ENCODE data around the gene GPHN.

Gene GPHN

GRCh38 chr14:66972469-66972868 is 464.5 kb downstream of the GPHN start:
- no peak for DNase-seq

- no peak for DNase-seq
These were observed 466.6 kb downstream of the GPHN start for GRCh38 chr14:66974397-66975025.

DNA sequence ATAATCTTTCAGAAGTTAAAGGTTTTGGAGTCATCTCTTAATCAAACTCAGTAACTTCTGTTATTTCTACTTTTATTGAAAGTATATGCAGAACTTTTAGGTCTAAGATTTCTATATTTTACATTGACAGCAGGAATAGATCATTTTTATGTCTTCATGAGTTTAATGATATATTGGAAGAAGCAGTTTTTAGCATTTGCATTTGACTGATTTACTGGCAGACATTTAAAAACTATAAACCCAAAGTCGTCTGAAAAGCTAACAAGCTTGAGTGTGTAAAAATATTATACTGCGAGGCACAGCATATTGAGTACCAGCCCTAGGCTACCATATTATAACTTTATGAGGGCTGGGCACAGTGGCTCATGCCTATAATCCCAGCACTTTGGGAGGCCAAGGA is 467.3 kb downstream of the GPHN start:
- no peak for DNase-seq

DNA sequence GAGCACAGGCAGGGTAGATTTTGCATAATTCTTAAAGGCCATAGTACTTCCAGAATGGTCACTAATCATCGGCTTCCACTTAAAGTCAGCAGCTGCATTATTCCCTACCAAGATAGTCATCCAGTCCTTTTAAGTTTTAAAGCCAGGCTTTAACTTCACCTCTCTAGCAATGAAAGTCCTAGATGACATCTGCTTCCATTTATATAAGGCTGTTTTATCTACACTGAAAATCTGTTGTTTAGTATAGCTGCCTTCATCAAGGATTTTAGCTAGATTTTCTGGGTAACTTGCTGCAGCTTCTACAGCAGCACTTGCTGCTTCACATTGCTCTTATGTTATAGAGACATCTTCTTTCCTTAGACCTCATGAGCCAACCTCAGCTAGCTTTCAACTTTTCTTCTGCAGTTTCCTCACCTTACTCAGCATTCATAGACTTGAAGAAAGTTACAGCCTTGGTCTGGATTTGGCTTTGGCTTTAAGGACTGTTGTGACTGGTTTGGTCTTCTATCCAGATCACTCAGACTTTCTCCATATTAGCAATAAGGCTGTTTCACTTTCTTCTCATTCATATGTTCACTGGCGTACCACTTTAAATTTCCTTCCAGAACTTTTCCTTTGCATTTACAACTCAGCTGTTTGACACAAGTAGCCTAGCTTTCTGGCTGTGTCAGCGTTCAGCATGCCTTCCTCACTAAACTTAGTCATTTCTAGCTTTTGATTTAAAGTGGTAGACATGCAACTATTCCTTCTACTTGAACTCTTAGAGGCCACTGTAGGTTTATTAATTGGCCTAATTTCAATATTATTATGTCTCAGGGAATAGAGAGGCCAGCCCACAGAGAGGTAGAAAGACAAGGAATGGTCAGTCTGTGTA is 471.4 kb downstream of the GPHN start:
- DNase-seq = peak in 1 of 5 experiments; percentile 65

GRCh38 chr14:66982247-66982646 is 474.3 kb downstream of the GPHN start:
- no peak for DNase-seq

GRCh38 chr14:66992776-66993175 is 484.8 kb downstream of the GPHN start:
- DNase-seq = no peak

- no peak for DNase-seq
These were observed 485.6 kb downstream of the GPHN start for GRCh38 chr14:66993512-66993911.

DNA sequence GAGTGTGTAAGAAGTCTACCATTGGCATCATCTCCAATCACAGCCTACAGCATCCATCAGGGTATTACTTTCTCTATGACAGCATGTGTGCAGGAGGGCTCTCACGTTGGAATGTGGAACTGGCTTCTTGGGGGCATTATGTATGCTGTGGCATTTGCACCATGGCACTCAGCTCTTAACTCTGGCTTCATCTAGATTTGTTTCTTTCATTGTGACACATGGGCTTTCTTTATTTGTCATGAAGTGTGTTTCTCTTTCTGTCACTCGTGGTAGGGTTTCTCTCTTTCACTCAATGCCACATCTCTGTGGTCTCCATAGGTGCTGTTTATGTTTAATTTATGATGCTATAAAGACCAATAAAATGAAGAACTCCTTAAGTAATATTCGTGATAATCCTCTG is 490.1 kb downstream of the GPHN start:
- DNase-seq = peak in 1 of 5 experiments; percentile 88

DNA sequence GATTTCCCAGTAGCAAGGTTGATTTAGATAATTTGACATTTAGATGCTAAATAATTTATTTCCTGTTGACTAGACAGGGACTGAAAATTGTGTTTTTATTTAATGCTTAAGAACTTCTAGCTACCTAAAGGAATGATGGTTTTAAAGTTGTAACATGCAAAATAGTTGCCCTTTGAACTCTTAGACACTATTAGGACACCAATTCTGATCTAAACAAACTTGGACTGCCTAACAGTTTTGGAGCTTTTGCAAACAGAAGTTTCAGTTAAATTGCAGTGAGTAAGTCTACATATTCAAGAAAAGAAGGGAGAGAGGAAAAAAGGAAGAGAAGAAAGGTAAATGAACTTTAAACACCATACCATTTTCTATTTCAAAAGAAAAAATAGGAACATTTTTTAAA is 492.0 kb downstream of the GPHN start:
- DNase-seq = no peak

GRCh38 chr14:67002994-67003753 is 495.2 kb downstream of the GPHN start:
- DNase-seq = no peak

- no peak for DNase-seq
These were observed 496.6 kb downstream of the GPHN start for GRCh38 chr14:67004521-67004920.

DNA sequence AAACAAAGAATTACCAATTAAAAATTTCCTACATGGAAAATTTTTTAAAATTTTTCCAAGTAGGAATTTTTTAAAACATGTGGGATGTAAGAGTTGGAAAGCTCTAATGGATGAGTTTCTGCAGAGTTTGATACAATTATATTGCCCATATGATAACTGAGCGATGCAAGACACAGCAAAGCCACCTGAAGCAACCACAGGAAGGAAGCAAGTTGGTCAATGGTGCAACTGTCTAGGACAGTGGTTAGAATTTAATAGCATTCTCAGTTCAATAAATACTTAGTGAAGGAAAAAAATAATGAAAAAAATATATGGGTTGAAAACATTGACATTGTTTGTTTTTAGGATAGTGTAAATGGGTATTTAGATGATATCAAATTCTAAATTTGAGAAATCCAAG is 502.7 kb downstream of the GPHN start:
- peak in 1 of 5 experiments; percentile 9 for DNase-seq

DNA sequence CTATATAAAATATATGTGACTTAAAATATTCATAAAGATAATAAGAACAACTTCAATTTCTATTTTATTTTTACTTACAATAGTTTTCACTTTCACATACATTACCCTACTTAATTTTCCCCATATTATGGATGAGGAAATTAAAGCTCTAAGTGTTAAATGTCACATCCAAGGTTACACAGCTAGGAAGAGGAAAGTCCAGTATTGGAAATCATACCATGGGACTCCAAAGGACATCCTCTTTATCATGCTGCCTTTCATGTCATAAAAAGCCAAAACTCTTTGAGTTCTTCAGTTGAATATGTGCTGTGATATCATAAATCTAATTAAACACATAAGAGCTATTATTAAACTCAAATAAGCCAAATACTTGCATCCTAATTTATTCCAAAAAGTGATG is 508.9 kb downstream of the GPHN start:
- no peak for DNase-seq

DNA sequence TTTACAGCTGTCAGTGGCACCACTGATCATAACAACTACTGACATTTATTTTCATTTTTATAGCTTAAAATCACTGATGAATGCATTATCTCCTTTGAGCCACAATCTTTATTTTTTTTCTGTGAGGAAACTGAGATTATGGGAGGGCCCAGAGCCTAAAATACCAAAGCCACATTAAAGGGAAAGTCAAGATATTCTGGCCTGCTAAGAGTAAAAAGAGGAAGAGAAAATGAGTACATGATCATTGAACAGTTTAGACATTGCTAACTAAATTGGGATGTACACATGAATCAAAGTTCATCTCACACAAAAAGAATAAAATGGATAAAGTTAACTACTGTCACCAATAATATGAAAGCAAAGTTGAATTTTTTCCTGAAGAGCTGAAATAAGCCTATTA is 510.8 kb downstream of the GPHN start:
- DNase-seq = no peak

- DNase-seq = no peak
These were observed 511.8 kb downstream of the GPHN start for GRCh38 chr14:67019796-67020195.

DNA sequence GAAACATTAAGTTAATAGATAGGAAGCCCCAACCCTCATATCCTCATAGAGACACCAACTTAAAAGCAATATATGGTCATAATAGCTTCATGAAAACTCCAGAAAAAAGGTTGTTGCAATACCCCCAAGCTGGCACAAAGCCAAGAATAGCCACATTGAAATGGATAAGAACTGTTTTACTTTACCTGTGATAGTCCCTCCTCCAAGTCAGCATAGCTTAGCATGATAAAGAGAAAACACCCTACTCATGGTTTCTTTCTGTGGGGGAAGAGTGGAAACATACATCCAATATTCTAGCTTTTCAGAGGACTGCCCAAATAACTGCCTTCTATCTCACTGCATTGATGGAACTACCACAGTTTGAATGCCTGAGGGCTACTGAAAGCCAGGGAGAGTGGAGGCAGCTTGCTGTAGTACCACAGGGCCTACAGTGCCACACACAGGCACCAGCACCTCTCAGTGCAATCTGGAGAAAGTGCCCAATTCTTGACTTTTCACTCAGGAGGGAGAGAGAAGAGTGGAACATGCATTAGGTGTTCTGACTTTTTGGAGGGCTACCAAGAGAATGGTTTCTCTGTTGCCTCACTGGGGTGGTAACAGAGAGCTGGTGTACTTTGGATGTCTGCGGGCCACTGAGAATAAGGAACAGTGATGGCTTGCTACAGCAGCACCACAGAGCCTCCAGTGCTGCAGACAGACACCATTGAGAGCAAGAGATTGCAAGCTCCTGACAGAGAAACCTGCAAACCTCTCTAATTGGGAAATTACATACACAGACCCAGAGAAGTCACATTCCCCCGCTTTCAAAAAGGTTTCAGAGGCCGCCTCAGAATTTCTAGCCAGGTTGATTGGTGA is 524.2 kb downstream of the GPHN start:
- no peak for DNase-seq

GRCh38 chr14:67045440-67045839 is 537.5 kb downstream of the GPHN start:
- DNase-seq = no peak

DNA sequence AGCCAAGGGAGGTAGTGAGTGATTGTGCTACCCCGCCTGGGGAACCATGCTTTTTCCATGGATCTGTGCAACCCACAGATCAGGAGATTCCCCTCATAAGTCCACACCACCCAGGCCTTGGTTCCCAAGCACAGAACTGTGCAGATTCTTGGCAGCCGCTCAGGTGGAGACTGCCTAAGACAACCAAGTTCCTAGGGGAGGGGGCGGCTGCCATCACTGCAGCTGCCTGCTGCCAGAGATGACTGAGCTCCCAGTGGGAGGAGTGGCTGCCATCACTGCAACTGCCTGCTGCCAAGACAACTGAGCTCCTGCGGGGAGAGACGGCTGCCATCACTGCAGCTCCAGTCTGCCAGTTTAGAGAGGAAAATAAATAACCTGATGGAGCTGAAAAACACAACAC is 542.9 kb downstream of the GPHN start:
- DNase-seq = no peak

GRCh38 chr14:67056684-67057083 is 548.7 kb downstream of the GPHN start:
- DNase-seq = no peak

DNA sequence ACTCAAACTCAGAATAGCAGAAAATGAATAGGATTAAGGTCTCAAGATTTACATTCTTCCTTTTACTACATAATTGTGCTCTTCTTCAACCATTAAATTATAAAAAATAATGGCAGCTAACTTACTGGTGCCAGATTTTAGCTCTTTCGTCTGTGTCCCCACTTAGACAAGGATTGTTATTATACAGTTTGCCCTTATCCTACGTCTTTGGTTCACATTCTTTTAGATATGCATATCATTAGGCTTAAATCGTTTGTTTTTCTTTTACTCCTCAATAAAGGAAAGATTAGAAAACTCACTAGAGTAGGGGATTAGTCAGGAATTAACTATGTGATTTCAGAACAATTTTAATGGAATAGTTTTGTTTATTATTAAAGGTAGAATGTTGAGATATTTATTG is 551.6 kb downstream of the GPHN start:
- DNase-seq = no peak

DNA sequence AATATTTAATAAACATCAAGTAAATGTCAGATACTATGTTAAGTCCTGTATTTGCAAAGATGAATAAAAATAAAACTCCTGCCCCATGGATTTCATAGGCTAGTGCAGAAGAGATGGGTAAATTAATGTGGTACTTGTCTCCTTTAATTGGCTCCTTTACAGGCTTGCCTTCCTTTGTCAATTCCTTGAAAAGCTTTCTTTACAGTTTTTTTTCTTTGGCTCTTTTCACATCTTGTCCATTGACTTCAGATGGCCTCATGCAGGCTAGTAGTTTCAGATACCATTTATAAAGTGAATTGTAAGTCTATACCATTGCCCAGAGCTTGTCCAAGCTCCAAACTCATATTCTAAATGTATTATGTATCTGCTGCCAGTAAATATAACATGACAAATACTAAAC is 552.6 kb downstream of the GPHN start:
- no peak for DNase-seq

DNA sequence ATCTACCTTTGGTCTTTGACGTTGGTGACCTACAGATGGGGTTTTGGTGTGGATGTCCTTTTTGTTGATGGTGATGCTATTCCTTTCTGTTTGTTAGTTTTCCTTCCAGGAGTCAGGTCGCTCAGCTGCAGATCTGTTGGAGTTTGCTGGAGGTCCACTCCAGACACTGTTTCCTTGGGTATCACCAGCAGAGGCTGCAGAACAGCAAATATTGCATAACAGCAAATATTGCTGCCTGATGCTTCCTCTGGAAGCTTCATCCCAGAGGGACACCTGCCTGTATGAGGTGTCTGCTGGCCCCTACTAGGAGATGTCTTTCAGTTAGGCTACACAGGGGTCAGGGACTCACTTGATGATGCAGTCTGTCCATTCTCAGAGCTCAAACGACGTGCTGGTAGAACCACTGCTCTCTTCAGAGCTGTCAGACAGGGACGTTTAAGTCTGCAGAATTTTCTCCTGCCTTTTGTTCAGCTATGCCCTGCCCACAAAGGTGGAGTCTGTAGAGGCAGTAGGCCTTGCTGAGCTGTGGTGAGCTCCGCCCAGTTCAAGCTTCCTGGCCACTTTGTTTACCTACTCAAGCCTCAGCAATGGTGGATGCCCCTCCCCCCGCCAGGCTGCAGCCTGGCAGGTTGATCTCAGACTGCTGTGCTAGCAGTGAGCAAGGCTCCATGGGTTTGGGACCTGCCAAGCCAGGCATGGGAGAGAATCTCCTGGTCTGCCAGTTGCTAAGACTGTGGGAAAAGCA is 559.3 kb downstream of the GPHN start:
- peak in 1 of 5 experiments; percentile 65 for DNase-seq
